Stimulated activated CD4-positive, alpha-beta T cell treated with anti-CD3 and anti-CD28 coated beads, Interleukin-2, amount 100 ng/mL, for 48 hours (primary cell): ENCODE data around the gene TAAR2.
"Not testable (repeated sequence)": the region's sequence is repeated elsewhere in the genome, so short reads cannot be mapped to it uniquely, and the experiment has no call there.

Experiments
- DNase-seq, 2 donors: peaks; one replicate each; pipeline ENCODE4 v3.0.0-alpha.2; 2020

Gene TAAR2

GRCh38 chr6:132624175-132624574 lies at the start of gene TAAR2:
TAAR2 (minus strand) TSS chr6:132624275; CDS start chr6:132624275, 0 bp downstream.
- no peak for DNase-seq

GRCh38 chr6:132673376-132674094 lies 49.5 kb upstream of the TAAR2 start:
- DNase-seq, result no peak

- DNase-seq, result no peak
Observed at GRCh38 chr6:132671295-132671694, 47.2 kb upstream of the TAAR2 start.

GRCh38 chr6:132669690-132670291 lies 45.7 kb upstream of the TAAR2 start:
- no peak for DNase-seq

GRCh38 chr6:132666118-132666517 lies 42.0 kb upstream of the TAAR2 start:
- no peak for DNase-seq

GRCh38 chr6:132664309-132665034 lies 40.4 kb upstream of the TAAR2 start:
- DNase-seq, result no peak

GRCh38 chr6:132663661-132664060 lies 39.6 kb upstream of the TAAR2 start:
- DNase-seq, result no peak

- no peak for DNase-seq
Observed at GRCh38 chr6:132661906-132662305, 37.8 kb upstream of the TAAR2 start.

- no peak for DNase-seq
Observed at GRCh38 chr6:132659082-132659481, 35.0 kb upstream of the TAAR2 start, which contains the start of gene TAAR1. TAAR1 (minus strand) TSS chr6:132659182; CDS start chr6:132646003, 13,179 bp downstream.

GRCh38 chr6:132651062-132651461 lies 27.0 kb upstream of the TAAR2 start:
- DNase-seq, result no peak

- no peak for DNase-seq
Observed at GRCh38 chr6:132650429-132650828, 26.4 kb upstream of the TAAR2 start.

- no peak for DNase-seq
Observed at GRCh38 chr6:132648828-132649227, 24.8 kb upstream of the TAAR2 start.

- DNase-seq, result no peak
Observed at GRCh38 chr6:132648356-132648755, 24.3 kb upstream of the TAAR2 start.

GRCh38 chr6:132643547-132643946 lies 19.5 kb upstream of the TAAR2 start:
- DNase-seq, result no peak

GRCh38 chr6:132637135-132637534 lies 13.1 kb upstream of the TAAR2 start:
- DNase-seq, result not testable (repeated sequence)

- not testable (repeated sequence) for DNase-seq
Observed at GRCh38 chr6:132635906-132636305, 11.8 kb upstream of the TAAR2 start.

- DNase-seq, result not testable (repeated sequence)
Observed at GRCh38 chr6:132635288-132635687, 11.2 kb upstream of the TAAR2 start.

- no peak for DNase-seq
Observed at GRCh38 chr6:132634796-132635195, 10.7 kb upstream of the TAAR2 start.

- DNase-seq, result no peak
Observed at GRCh38 chr6:132633362-132633761, 9.3 kb upstream of the TAAR2 start.

GRCh38 chr6:132623106-132623845 lies 799 bp downstream of the TAAR2 start:
- no peak for DNase-seq

- DNase-seq, result no peak
Observed at GRCh38 chr6:132616677-132617076, 7.4 kb downstream of the TAAR2 start.

GRCh38 chr6:132614554-132614953 lies 9.5 kb downstream of the TAAR2 start:
- no peak for DNase-seq

- no peak for DNase-seq
Observed at GRCh38 chr6:132612449-132613108, 11.5 kb downstream of the TAAR2 start.
